Stimulated activated naive CD8-positive, alpha-beta T cell treated with anti-CD3 and anti-CD28 coated beads, Interleukin-15, Interleukin-2, amounts not matched to agents 100 U/mL and 50 U/mL, for 24 hours (primary cell): ENCODE measurements around the gene ANKIB1.
"Not testable (repeated sequence)": the region's sequence is repeated elsewhere in the genome, so short reads cannot be mapped to it uniquely, and the experiment has no call there.

Experiments used
- ATAC-seq: fragments of 150-1000 bp; cut with Tn5 transposase; one replicate; pipeline ENCODE4 v1.10.0; 2021
- DNase-seq: peaks from one replicate; pipeline ENCODE4 v3.0.0; 2021

Gene ANKIB1

GRCh38 chr7:92245487-92246359, at the start of gene ANKIB1, which contains the start of gene KRIT1:
TSS of gene ANKIB1 (plus strand) at chr7:92245974. CDS start at chr7:92294979, 49,005 bp downstream.
TSS of gene KRIT1 (minus strand) at chr7:92245914. CDS start at chr7:92242135, 3,779 bp downstream.
- DNase-seq (peak; percentile 87), ATAC-seq (peak; percentile 85)

- no peak for DNase-seq
- ATAC-seq: no peak
Observed at GRCh38 chr7:92200791-92201190, 45.0 kb upstream of the ANKIB1 start.

- ATAC-seq (no peak), DNase-seq (no peak)
Observed at GRCh38 chr7:92205987-92206386, 39.8 kb upstream of the ANKIB1 start.

GRCh38 chr7:92206672-92207071, 39.1 kb upstream of the ANKIB1 start:
- no peak for ATAC-seq
- DNase-seq: no peak

- no peak for ATAC-seq
Observed at GRCh38 chr7:92221766-92222165, 24.0 kb upstream of the ANKIB1 start.

GRCh38 chr7:92226981-92227380, 18.8 kb upstream of the ANKIB1 start:
- DNase-seq: no peak
- no peak for ATAC-seq

More at GRCh38 chr7:92221766-92222165, 24.0 kb upstream of the ANKIB1 start:
- DNase-seq: no peak

- ATAC-seq: peak; percentile 92
- DNase-seq: no peak
Observed at GRCh38 chr7:92228100-92228499, 17.7 kb upstream of the ANKIB1 start.

- DNase-seq (no peak), ATAC-seq (no peak)
Observed at GRCh38 chr7:92228742-92229141, 17.0 kb upstream of the ANKIB1 start.

- ATAC-seq: no peak
- no peak for DNase-seq
Observed at GRCh38 chr7:92230547-92230946, 15.2 kb upstream of the ANKIB1 start.

- ATAC-seq (no peak), DNase-seq (no peak)
Observed at GRCh38 chr7:92242972-92243371, 2.8 kb upstream of the ANKIB1 start.

- ATAC-seq (no peak), DNase-seq (no peak)
Observed at GRCh38 chr7:92244808-92245486, 827 bp upstream of the ANKIB1 start.

- ATAC-seq: peak; percentile 31
- DNase-seq: peak; percentile 23
Observed at GRCh38 chr7:92246360-92247101, 757 bp downstream of the ANKIB1 start.

GRCh38 chr7:92250603-92251002, 4.8 kb downstream of the ANKIB1 start:
- no peak for DNase-seq
- no peak for ATAC-seq

- ATAC-seq: no peak
- DNase-seq: no peak
Observed at GRCh38 chr7:92251181-92251580, 5.4 kb downstream of the ANKIB1 start.

- ATAC-seq (no peak), DNase-seq (no peak)
Observed at GRCh38 chr7:92253251-92253650, 7.5 kb downstream of the ANKIB1 start.

- ATAC-seq, DNase-seq: not testable (repeated sequence)
Observed at GRCh38 chr7:92254800-92255199, 9.0 kb downstream of the ANKIB1 start.

- DNase-seq (no peak), ATAC-seq (no peak)
Observed at GRCh38 chr7:92255308-92255707, 9.5 kb downstream of the ANKIB1 start.

GRCh38 chr7:92259062-92259461, 13.3 kb downstream of the ANKIB1 start:
- ATAC-seq (no peak), DNase-seq (no peak)

- ATAC-seq (no peak), DNase-seq (no peak)
Observed at GRCh38 chr7:92259610-92260247, 14.0 kb downstream of the ANKIB1 start.

GRCh38 chr7:92260248-92260781, 14.5 kb downstream of the ANKIB1 start:
- ATAC-seq (peak; percentile 36), DNase-seq (no peak)

GRCh38 chr7:92266415-92267241, 20.9 kb downstream of the ANKIB1 start:
- DNase-seq (no peak), ATAC-seq (no peak)
